BLaER1 treated with 17β-estradiol and CSF1 and Interleukin-3, amounts not matched to agents 10 nM and 100 nM (cell line): ENCODE measurements around the gene GIMAP2.
A peak's percentile ranks its signal among the peaks of the same experiment; 100 is the strongest.
"Not testable (repeated sequence)": the region's sequence is repeated elsewhere in the genome, so short reads cannot be mapped to it uniquely, and the experiment has no call there.

Experiments
- H3K27ac ChIP-seq, 11 experiments: shearing (Covaris generic); formaldehyde crosslinking; 2 replicates each; pipeline ENCODE4 v1.8.1; 2022
- H3K27me3 ChIP-seq, 11 experiments: shearing (Covaris generic); formaldehyde crosslinking; 2 replicates each; pipeline ENCODE4 v1.8.1; 2022
- H3K36me3 ChIP-seq, 11 experiments: shearing (Covaris generic); formaldehyde crosslinking; 2 replicates each; pipeline ENCODE4 v1.8.1; 2022
- H3K4me1 ChIP-seq, 10 experiments: shearing (Covaris generic); formaldehyde crosslinking; 2 replicates each; pipeline ENCODE4 v1.8.1; 2022
- H3K4me2 ChIP-seq, 11 experiments: shearing (Covaris generic); formaldehyde crosslinking; 2 replicates each; pipeline ENCODE4 v1.8.1; 2022
- H3K4me3 ChIP-seq, 10 experiments: shearing (Covaris generic); formaldehyde crosslinking; 2 replicates each; pipeline ENCODE4 v1.8.1; 2022
- H3K9ac ChIP-seq, 11 experiments: shearing (Covaris generic); formaldehyde crosslinking; 2 replicates each; pipeline ENCODE4 v1.8.1; 2022
- H3K9me3 ChIP-seq, 11 experiments: shearing (Covaris generic); formaldehyde crosslinking; replicated peaks in 1 of 11; 2 replicates each; pipeline ENCODE4 v1.8.1; 2022
- H4K20me1 ChIP-seq, 11 experiments: shearing (Covaris generic); formaldehyde crosslinking; 2 replicates each; pipeline ENCODE4 v1.8.1; 2022
- Cebpa-rat ChIP-seq, 11 experiments: shearing (Covaris generic); IDR thresholded peaks; 2 replicates each; pipeline ENCODE4 v1.8.1; 2022

GIMAP2 gene

GRCh38 chr7:150657526-150657925, 28.0 kb upstream of the GIMAP2 start:
- H4K20me1 ChIP-seq, result no peaks in the 10 kb centered on the region
- no peaks in the 10 kb centered on the region for H3K36me3 ChIP-seq
- H3K9ac ChIP-seq, result no peak overlapping the region
- no peak overlapping the region for H3K4me2 ChIP-seq
- H3K4me3 ChIP-seq, result no peak overlapping the region
- no peak overlapping the region for H3K27ac ChIP-seq
- H3K4me1 ChIP-seq, result peaks cover 0 to 4% (median 0%) of the 10 kb centered on the region in 10 experiments; a peak in 1 of 20 replicates
- H3K9me3 ChIP-seq, result peaks cover 15 to 37% (median 31%) of the 10 kb centered on the region in 11 experiments
- TF ChIP-seq Cebpa-rat (IDR thresholded peaks at IDR 0.05), result no peak
- H3K27me3 ChIP-seq, result no peaks in the 10 kb centered on the region

- Histone ChIP-seq H3K36me3 (no peaks in the 10 kb centered on the region), H3K9me3 (peaks cover 15 to 30% (median 27%) of the 10 kb centered on the region in 11 experiments), H4K20me1 (no peaks in the 10 kb centered on the region), H3K9ac (no peak overlapping the region), H3K4me2 (no peak overlapping the region), H3K27ac (no peak overlapping the region), H3K4me1 (peaks cover 8 to 30% (median 13%) of the 10 kb centered on the region in 10 experiments; a peak in 18 of 20 replicates), H3K4me3 (no peak overlapping the region), H3K27me3 (no peaks in the 10 kb centered on the region)
- no peak for TF ChIP-seq Cebpa-rat (IDR thresholded peaks at IDR 0.05)
Observed at GRCh38 chr7:150660939-150661613, 24.4 kb upstream of the GIMAP2 start.

GRCh38 chr7:150662821-150663220, 22.7 kb upstream of the GIMAP2 start:
- H3K4me1 ChIP-seq, result peaks cover 20 to 45% (median 24%) of the 10 kb centered on the region in 10 experiments
- not testable (repeated sequence) for H3K27ac ChIP-seq, H3K27me3 ChIP-seq

GRCh38 chr7:150663802-150664494, 21.6 kb upstream of the GIMAP2 start:
- Histone ChIP-seq H3K27me3 (no peaks in the 10 kb centered on the region), H3K4me3 (no peak overlapping the region), H3K4me1 (peaks cover 32 to 54% (median 35%) of the 10 kb centered on the region in 10 experiments), H3K27ac (no peak overlapping the region), H4K20me1 (no peaks in the 10 kb centered on the region), H3K4me2 (peak overlapping the region in 10 of 11 experiments; percentile 8 to 38 (median 28); a peak in 12 of 22 replicates), H3K36me3 (no peaks in the 10 kb centered on the region), H3K9me3 (peaks cover under 1 to 8% (median 4%) of the 10 kb centered on the region in 11 experiments; a peak in 16 of 22 replicates), H3K9ac (no peak overlapping the region)
- no peak for TF ChIP-seq Cebpa-rat (IDR thresholded peaks at IDR 0.05)

More at GRCh38 chr7:150662821-150663220, 22.7 kb upstream of the GIMAP2 start:
- not testable (repeated sequence) for H3K4me2 ChIP-seq, H3K36me3 ChIP-seq, H3K4me3 ChIP-seq, H4K20me1 ChIP-seq, H3K9ac ChIP-seq
- H3K9me3 ChIP-seq, result peaks cover 2 to 14% (median 12%) of the 10 kb centered on the region in 11 experiments; a peak in 20 of 22 replicates

DNA sequence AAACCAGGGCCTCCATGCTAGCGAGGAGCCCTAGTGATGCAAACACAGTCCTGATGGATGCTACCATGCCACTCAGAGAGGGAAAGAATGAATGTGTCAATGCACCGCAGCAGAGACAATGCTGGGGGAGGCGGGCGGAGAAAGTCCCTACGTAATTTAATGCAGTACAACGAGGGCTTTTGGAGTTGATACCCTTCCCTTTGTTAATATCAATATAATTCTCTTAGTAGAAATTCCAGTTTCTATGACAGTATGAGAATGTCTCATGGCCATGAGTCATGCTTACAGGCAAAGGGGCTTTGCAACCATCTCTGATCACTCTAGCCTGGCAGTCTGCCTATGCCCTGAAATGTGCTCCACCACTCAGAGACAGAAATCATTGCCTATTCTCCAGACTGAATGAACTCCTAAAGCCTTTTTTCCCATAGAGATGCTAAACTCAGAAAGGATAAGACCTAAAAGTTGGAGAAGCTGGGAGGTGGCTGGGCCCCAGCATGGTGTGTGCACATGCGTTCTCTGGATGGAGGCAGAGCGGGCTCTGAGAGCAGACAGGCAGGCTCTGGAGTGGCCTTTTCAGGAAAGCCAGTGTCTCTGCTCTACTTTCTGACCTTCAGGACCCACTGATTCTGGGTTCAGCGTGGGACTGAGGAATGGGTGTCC, 20.3 kb upstream of the GIMAP2 start:
- Histone ChIP-seq H3K4me2 (peak overlapping the region in 3 of 11 experiments; percentile 44 to 75 (median 61); a peak in 6 of 22 replicates), H3K9ac (no peak overlapping the region), H3K4me1 (peaks cover 33 to 54% (median 39%) of the 10 kb centered on the region in 10 experiments), H3K9me3 (peaks cover 0 to 13% (median 10%) of the 10 kb centered on the region in 11 experiments; a peak in 11 of 22 replicates), H3K27ac (peak overlapping the region in 3 of 11 experiments; percentile 10 to 51 (median 50); a peak in 4 of 22 replicates), H3K4me3 (no peak overlapping the region), H3K27me3 (no peaks in the 10 kb centered on the region), H3K36me3 (no peaks in the 10 kb centered on the region), H4K20me1 (no peaks in the 10 kb centered on the region)
- no peak for TF ChIP-seq Cebpa-rat (IDR thresholded peaks at IDR 0.05)

- Histone ChIP-seq H3K4me2 (peak overlapping the region in 3 of 11 experiments; percentile 44 to 75 (median 61); a peak in 6 of 22 replicates), H3K4me1 (peaks cover 33 to 52% (median 39%) of the 10 kb centered on the region in 10 experiments), H3K9ac (no peak overlapping the region), H3K4me3 (no peak overlapping the region), H4K20me1 (no peaks in the 10 kb centered on the region), H3K9me3 (peaks cover 0 to 13% (median 10%) of the 10 kb centered on the region in 11 experiments; a peak in 11 of 22 replicates), H3K27ac (peak overlapping the region in 3 of 11 experiments; percentile 10 to 51 (median 50); a peak in 4 of 22 replicates), H3K36me3 (no peaks in the 10 kb centered on the region), H3K27me3 (no peaks in the 10 kb centered on the region)
- no peak for TF ChIP-seq Cebpa-rat (IDR thresholded peaks at IDR 0.05)
Observed at GRCh38 chr7:150665896-150666295, 19.6 kb upstream of the GIMAP2 start.

- Histone ChIP-seq H3K4me3 (no peak overlapping the region), H3K27me3 (no peaks in the 10 kb centered on the region), H3K36me3 (no peaks in the 10 kb centered on the region), H3K9me3 (peaks cover 0 to 13% (median 10%) of the 10 kb centered on the region in 11 experiments; a peak in 11 of 22 replicates), H3K4me2 (peak overlapping the region in 8 of 11 experiments; percentile 2 to 75 (median 61); a peak in 5 of 22 replicates), H3K9ac (no peak overlapping the region), H3K27ac (peak overlapping the region in 2 of 11 experiments; percentile 10 to 51; a peak in 2 of 22 replicates), H3K4me1 (peaks cover 33 to 50% (median 39%) of the 10 kb centered on the region in 10 experiments), H4K20me1 (no peaks in the 10 kb centered on the region)
- no peak for TF ChIP-seq Cebpa-rat (IDR thresholded peaks at IDR 0.05)
Observed at GRCh38 chr7:150666412-150666811, 19.1 kb upstream of the GIMAP2 start.

- H3K4me2 ChIP-seq, result peak overlapping the region; percentile 17 to 74 (median 58); a peak in 20 of 22 replicates
- TF ChIP-seq Cebpa-rat (IDR thresholded peaks at IDR 0.05), result no peak
- no peak overlapping the region for H3K27ac ChIP-seq
- no peaks in the 10 kb centered on the region for H3K27me3 ChIP-seq
- no peaks in the 10 kb centered on the region for H3K36me3 ChIP-seq
- H3K4me3 ChIP-seq, result no peak overlapping the region
- H3K9me3 ChIP-seq, result peaks cover 0 to 15% (median 11%) of the 10 kb centered on the region in 11 experiments; a peak in 11 of 22 replicates
- no peaks in the 10 kb centered on the region for H4K20me1 ChIP-seq
- peaks cover 33 to 50% (median 39%) of the 10 kb centered on the region in 10 experiments for H3K4me1 ChIP-seq
- H3K9ac ChIP-seq, result peak overlapping the region in 2 of 11 experiments; percentile 20 to 31; a peak in 2 of 22 replicates
Observed at GRCh38 chr7:150668472-150668911, 17.0 kb upstream of the GIMAP2 start.
